Liver (tissue), 3 donors: ENCODE measurements around the gene LAPTM4A.

ENCODE experiments used
- EGR1 ChIP-seq, 2 donors: IDR thresholded peaks; 2 replicates each; pipeline ENCODE4 v1.6.1; 2016 to 2018; ENCODE audit warnings: antibody characterized with exemption in 2 of 2, low read depth in 2 of 2
- GABPA ChIP-seq, 2 donors: IDR thresholded peaks in 1 of 2; conservative IDR thresholded peaks in 1 of 2; 2 replicates each; pipeline ENCODE4 v1.6.1; 2016; ENCODE audit warnings: antibody characterized with exemption in 2 of 2, mild to moderate bottlenecking in 1 of 2, moderate library complexity in 1 of 2
- JUND ChIP-seq, 2 donors: IDR thresholded peaks; 2 replicates each; pipeline ENCODE4 v1.6.1; 2016; ENCODE audit warnings: antibody characterized with exemption in 2 of 2
- RAD21 ChIP-seq, 2 donors: IDR thresholded peaks; 2 replicates each; pipeline ENCODE4 v1.6.1; 2016; ENCODE audit warnings: antibody characterized with exemption in 2 of 2, mild to moderate bottlenecking in 2 of 2
- TAF1 ChIP-seq: conservative IDR thresholded peaks from 2 replicates; pipeline ENCODE4 v1.6.1; 2016; ENCODE audit warnings: antibody characterized with exemption, mild to moderate bottlenecking
- YY1 ChIP-seq: IDR thresholded peaks from 2 replicates; pipeline ENCODE4 v1.6.1; 2016; ENCODE audit warnings: antibody characterized with exemption, mild to moderate bottlenecking
- TF ChIP-seq, protein P1 (sequence below): fragments of 150-350 bp; IDR thresholded peaks from 2 replicates; pipeline ENCODE4 v1.5.1; 2017; ENCODE audit warnings: improper control_type of control experiment, low read depth, low read length; ENCODE audit not compliant: missing input control
- TF ChIP-seq, protein P2 (sequence below): IDR thresholded peaks from 2 replicates; pipeline ENCODE4 v1.6.1; 2016; ENCODE audit warnings: antibody characterized with exemption, mild to moderate bottlenecking
- TF ChIP-seq, protein P3 (sequence below): IDR thresholded peaks from 2 replicates; pipeline ENCODE4 v1.6.1; 2016; ENCODE audit warnings: antibody characterized with exemption
- TF ChIP-seq, protein P4 (sequence below): IDR thresholded peaks from 2 replicates; pipeline ENCODE4 v1.6.1; 2016; ENCODE audit warnings: antibody characterized with exemption
- TF ChIP-seq, protein P5 (sequence below): IDR thresholded peaks from 2 replicates; pipeline ENCODE4 v1.6.1; 2016; ENCODE audit warnings: antibody characterized with exemption
- donor health status: healthy.
- donor health status: healthy.

DNA sequence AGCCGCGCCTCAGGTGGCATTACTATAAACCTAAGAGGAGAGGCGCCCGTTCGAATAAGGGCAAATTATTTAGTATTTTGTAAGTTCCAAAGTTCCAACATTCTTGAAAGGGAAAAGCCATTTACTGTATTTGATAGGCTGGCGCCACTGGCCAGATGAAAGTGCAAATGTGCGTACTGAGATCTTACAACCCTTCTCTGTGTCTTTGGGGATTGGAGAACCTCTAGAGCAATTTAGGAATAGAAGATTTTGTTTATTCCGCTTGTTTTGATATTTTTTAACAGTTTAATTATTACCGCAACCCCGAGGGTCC lies 61.1 kb downstream of the LAPTM4A start:
- TF ChIP-seq JUND (IDR thresholded peaks at IDR 0.05) (no peak), RAD21 (IDR thresholded peaks at IDR 0.05) (no peak), YY1 (no peak), GABPA (IDR thresholded peaks at IDR 0.05 in 1 of 2, conservative IDR thresholded peaks at IDR 0.05 in 1 of 2) (no peak), EGR1 (IDR thresholded peaks at IDR 0.05; ENCODE audit: low read depth in 2 of 2) (no peak), TAF1 (no peak)
- TF ChIP-seq, protein P1, sequence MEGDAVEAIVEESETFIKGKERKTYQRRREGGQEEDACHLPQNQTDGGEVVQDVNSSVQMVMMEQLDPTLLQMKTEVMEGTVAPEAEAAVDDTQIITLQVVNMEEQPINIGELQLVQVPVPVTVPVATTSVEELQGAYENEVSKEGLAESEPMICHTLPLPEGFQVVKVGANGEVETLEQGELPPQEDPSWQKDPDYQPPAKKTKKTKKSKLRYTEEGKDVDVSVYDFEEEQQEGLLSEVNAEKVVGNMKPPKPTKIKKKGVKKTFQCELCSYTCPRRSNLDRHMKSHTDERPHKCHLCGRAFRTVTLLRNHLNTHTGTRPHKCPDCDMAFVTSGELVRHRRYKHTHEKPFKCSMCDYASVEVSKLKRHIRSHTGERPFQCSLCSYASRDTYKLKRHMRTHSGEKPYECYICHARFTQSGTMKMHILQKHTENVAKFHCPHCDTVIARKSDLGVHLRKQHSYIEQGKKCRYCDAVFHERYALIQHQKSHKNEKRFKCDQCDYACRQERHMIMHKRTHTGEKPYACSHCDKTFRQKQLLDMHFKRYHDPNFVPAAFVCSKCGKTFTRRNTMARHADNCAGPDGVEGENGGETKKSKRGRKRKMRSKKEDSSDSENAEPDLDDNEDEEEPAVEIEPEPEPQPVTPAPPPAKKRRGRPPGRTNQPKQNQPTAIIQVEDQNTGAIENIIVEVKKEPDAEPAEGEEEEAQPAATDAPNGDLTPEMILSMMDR: no peak
- TF ChIP-seq, protein P2, sequence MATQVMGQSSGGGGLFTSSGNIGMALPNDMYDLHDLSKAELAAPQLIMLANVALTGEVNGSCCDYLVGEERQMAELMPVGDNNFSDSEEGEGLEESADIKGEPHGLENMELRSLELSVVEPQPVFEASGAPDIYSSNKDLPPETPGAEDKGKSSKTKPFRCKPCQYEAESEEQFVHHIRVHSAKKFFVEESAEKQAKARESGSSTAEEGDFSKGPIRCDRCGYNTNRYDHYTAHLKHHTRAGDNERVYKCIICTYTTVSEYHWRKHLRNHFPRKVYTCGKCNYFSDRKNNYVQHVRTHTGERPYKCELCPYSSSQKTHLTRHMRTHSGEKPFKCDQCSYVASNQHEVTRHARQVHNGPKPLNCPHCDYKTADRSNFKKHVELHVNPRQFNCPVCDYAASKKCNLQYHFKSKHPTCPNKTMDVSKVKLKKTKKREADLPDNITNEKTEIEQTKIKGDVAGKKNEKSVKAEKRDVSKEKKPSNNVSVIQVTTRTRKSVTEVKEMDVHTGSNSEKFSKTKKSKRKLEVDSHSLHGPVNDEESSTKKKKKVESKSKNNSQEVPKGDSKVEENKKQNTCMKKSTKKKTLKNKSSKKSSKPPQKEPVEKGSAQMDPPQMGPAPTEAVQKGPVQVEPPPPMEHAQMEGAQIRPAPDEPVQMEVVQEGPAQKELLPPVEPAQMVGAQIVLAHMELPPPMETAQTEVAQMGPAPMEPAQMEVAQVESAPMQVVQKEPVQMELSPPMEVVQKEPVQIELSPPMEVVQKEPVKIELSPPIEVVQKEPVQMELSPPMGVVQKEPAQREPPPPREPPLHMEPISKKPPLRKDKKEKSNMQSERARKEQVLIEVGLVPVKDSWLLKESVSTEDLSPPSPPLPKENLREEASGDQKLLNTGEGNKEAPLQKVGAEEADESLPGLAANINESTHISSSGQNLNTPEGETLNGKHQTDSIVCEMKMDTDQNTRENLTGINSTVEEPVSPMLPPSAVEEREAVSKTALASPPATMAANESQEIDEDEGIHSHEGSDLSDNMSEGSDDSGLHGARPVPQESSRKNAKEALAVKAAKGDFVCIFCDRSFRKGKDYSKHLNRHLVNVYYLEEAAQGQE: no peak
- TF ChIP-seq, protein P3, sequence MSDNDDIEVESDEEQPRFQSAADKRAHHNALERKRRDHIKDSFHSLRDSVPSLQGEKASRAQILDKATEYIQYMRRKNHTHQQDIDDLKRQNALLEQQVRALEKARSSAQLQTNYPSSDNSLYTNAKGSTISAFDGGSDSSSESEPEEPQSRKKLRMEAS: no peak
- TF ChIP-seq, protein P4, sequence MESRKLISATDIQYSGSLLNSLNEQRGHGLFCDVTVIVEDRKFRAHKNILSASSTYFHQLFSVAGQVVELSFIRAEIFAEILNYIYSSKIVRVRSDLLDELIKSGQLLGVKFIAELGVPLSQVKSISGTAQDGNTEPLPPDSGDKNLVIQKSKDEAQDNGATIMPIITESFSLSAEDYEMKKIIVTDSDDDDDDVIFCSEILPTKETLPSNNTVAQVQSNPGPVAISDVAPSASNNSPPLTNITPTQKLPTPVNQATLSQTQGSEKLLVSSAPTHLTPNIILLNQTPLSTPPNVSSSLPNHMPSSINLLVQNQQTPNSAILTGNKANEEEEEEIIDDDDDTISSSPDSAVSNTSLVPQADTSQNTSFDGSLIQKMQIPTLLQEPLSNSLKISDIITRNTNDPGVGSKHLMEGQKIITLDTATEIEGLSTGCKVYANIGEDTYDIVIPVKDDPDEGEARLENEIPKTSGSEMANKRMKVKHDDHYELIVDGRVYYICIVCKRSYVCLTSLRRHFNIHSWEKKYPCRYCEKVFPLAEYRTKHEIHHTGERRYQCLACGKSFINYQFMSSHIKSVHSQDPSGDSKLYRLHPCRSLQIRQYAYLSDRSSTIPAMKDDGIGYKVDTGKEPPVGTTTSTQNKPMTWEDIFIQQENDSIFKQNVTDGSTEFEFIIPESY: no peak
- TF ChIP-seq, protein P5, sequence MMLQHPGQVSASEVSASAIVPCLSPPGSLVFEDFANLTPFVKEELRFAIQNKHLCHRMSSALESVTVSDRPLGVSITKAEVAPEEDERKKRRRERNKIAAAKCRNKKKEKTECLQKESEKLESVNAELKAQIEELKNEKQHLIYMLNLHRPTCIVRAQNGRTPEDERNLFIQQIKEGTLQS: no peak
